SK-MEL-5 (cell line): ENCODE data around the gene TEX36. TPM values are rescaled to one million over a fixed set of nuclear protein-coding genes. Genes with fewer than 3 reads are reported as not detected.

ENCODE experiments used
- DNase-seq: peaks from one replicate; pipeline ENCODE4 v3.0.0-alpha.2; 2016; ENCODE audit warnings: low read depth, low spot score
- in situ Hi-C: cut with HindIII; loops from 2 replicates; pipeline ENCODE4 v1.10.0; 2016; ENCODE audit warnings: low sequenced_read_pairs, high pct_unique_total_duplicates, low pct_unique_long_range_greater_than_20kb
- total RNA-seq: library from RNA; depleted of rRNA; stranded (reverse); fragments of >200 nt; shearing (Covaris generic); gene quantifications from 2 replicates; pipeline ENCODE4 v1.2.3, GENCODE V29; 2014; rRNA removed

TEX36 gene
- total RNA-seq, 1 experiment from 2014 or later: not detected

- in situ Hi-C loops: no loop called here
- DNase-seq: no peak
Measured at GRCh38 chr10:125611216-125611615, 71.7 kb downstream of the TEX36 start.

- in situ Hi-C loops: no loop called here
- DNase-seq: no peak
Measured at GRCh38 chr10:125609859-125610258, 73.1 kb downstream of the TEX36 start.

GRCh38 chr10:125608474-125608873, 74.5 kb downstream of the TEX36 start:
- DNase-seq: no peak
- in situ Hi-C loops: no loop called here

- in situ Hi-C loops: no loop called here
- DNase-seq: no peak
Measured at GRCh38 chr10:125607689-125608290, 75.2 kb downstream of the TEX36 start.

- DNase-seq: no peak
- in situ Hi-C loops: no loop called here
Measured at GRCh38 chr10:125606414-125607010, 76.5 kb downstream of the TEX36 start.

Other genes starting within 250 kb of the TEX36 start
- 16.5 and 17.0 TPM in 2 replicates for gene EDRF1, start 36.5 kb upstream of the TEX36 start, total RNA-seq
- gene MMP21, start 92.7 kb upstream of the TEX36 start, total RNA-seq: not detected in 2 replicates
- gene UROS, start 140.1 kb upstream of the TEX36 start, total RNA-seq: 98.5 and 99.9 TPM in 2 replicates
- 43.4 and 44.0 TPM in 2 replicates for gene BCCIP, start 140.4 kb upstream of the TEX36 start, total RNA-seq
- 47.2 and 50.2 TPM in 2 replicates for gene DHX32, start 198.1 kb upstream of the TEX36 start, total RNA-seq
- 1.6 TPM in 1 of 2 replicates, not detected in the other for gene FANK1, start 213.4 kb upstream of the TEX36 start, total RNA-seq